GM13976 (cell line): ENCODE results near the gene FGD4.

Experiments used
- DNase-seq: peaks from one replicate; pipeline ENCODE4 v3.0.0; 2012; ENCODE audit warnings: low spot score
- in situ Hi-C: fragments of 300-500 bp; cut with MboI; formaldehyde crosslinking; loops from one replicate; pipeline ENCODE4 v1.12.0; 2022; ENCODE audit warnings: low sequenced_read_pairs, mixed read lengths, inconsistent platforms; ENCODE audit not compliant: unreplicated experiment
- TF ChIP-seq, protein P1 (sequence below): IDR thresholded peaks from 2 replicates; pipeline ENCODE4 v1.5.1; 2012; ENCODE audit warnings: borderline replicate concordance, mild to moderate bottlenecking; ENCODE audit not compliant: insufficient read depth; ENCODE audit errors: extremely low read depth, missing control alignments, control extremely low read depth

FGD4 gene

DNA sequence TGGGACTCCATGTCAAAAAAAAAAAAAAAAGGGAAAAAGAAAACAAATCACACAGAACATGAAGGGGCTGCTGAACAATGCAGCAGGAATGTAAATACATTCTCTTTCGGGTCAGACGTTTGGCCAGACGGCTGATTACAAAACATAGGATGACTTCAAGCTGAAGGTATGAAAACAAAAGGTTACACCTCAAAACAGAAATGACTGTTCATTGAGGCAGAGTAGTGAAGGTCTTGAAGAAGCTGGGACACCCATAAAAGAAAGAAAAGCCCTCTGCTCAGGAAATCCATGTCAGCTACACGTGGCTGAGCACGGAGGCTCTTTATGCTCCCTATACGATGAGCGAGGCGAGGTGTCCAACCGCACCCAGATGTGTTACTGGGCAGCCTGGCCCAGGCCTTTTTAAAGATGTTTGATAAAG, 37.7 kb downstream of the FGD4 start:
- in situ Hi-C loops, result no loop called here
- TF ChIP-seq, protein P1, sequence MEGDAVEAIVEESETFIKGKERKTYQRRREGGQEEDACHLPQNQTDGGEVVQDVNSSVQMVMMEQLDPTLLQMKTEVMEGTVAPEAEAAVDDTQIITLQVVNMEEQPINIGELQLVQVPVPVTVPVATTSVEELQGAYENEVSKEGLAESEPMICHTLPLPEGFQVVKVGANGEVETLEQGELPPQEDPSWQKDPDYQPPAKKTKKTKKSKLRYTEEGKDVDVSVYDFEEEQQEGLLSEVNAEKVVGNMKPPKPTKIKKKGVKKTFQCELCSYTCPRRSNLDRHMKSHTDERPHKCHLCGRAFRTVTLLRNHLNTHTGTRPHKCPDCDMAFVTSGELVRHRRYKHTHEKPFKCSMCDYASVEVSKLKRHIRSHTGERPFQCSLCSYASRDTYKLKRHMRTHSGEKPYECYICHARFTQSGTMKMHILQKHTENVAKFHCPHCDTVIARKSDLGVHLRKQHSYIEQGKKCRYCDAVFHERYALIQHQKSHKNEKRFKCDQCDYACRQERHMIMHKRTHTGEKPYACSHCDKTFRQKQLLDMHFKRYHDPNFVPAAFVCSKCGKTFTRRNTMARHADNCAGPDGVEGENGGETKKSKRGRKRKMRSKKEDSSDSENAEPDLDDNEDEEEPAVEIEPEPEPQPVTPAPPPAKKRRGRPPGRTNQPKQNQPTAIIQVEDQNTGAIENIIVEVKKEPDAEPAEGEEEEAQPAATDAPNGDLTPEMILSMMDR, result no peak
- no peak for DNase-seq

DNA sequence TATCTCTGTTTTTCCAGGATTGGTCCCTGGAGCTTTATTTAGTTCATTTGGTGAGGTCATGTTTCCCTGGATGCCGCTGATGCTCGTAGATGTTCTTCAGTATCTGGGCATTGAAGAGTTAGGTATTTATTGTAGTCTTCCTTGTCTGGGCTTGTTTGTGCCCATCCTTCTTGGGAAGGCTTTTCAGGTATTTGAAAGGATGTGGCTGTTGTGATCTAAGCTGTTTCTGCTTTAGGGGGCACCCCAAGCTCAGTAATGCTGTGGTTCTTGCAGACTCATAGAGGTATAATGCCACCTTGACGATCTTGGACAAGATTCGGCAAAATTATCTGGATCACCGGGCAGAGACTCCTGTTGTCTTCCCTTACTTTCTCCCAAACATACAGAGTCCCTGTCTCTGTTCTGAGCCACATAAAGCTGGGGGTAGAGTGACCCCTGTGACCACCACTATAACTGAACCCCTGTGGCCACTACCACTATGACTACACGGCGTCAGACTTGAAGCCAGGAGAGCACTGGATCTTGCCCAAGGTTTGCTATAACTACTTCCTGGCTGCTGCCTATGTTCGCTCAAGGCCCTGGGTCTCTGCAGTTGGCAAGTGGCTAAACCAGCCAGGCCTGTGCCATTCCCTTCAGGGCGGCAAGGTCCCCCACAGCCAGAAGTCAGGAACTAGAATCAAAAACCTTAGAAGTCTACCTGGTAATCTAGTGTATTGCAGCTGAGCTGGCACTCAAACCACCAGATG, 40.9 kb downstream of the FGD4 start:
- no peak for DNase-seq
- in situ Hi-C loops, result no loop called here

DNA sequence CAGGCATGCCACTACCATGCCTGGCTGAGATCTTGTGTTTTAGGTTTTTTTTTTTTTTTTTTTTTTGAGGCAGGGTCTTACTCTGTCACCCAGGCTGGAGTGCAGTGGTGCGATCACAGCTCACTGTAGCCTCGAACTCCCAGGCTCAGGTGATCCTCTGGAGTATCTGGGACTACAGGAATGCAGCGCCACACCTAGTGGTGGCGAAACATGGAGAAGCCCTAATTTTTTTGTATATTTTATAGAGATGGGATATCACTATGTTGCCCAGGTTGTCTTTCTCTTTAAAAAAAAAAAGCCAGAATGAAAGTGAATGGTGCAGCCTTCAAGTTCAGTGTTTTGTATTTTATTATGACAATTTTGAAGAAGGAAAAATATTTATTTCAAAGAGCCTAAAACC, 44.1 kb downstream of the FGD4 start:
- in situ Hi-C loops, result no loop called here
- DNase-seq, result no peak
- TF ChIP-seq, protein P1, result no peak

More for the DNA sequence above, 40.9 kb downstream of the FGD4 start:
- TF ChIP-seq, protein P1, result no peak

DNA sequence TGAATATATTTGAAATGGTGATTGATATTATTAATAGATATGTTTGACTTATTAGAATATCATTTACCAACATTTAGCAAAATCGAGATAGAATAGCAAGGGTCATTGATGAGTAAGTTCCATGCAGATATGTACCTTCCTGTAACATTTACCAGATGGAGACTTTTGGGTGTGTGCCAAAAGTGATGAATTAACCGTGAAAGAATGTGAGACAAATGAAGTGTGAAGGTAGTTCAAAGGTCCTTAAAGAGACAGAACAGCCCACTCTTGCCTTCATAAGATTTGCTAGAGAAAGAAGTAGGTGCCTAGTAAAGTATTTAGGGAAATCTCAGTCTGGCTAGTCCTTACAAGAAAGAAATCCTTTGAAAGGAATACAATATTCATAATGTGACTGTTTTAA, 45.5 kb downstream of the FGD4 start:
- in situ Hi-C loops, result no loop called here
- no peak for DNase-seq
- TF ChIP-seq, protein P1, result no peak

DNA sequence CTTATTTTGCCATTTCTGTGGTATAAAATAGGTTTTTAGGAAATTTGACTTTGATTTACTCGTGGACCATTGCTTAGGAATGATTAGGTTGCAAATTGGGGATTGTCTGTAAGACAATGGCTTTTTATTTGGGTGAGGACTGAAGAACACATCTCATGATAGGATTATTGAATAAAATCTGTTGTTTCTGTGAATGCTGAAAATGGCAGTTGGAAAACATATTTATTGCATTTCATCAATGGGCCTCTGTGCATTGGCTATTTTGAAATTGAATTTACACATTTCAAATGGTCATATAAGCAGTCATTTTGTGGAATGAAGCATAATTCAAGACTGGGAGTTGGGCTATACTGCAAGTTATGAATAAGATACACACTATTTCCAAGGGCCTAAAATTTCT, 46.0 kb downstream of the FGD4 start:
- in situ Hi-C loops, result no loop called here
- TF ChIP-seq, protein P1, result no peak

DNA sequence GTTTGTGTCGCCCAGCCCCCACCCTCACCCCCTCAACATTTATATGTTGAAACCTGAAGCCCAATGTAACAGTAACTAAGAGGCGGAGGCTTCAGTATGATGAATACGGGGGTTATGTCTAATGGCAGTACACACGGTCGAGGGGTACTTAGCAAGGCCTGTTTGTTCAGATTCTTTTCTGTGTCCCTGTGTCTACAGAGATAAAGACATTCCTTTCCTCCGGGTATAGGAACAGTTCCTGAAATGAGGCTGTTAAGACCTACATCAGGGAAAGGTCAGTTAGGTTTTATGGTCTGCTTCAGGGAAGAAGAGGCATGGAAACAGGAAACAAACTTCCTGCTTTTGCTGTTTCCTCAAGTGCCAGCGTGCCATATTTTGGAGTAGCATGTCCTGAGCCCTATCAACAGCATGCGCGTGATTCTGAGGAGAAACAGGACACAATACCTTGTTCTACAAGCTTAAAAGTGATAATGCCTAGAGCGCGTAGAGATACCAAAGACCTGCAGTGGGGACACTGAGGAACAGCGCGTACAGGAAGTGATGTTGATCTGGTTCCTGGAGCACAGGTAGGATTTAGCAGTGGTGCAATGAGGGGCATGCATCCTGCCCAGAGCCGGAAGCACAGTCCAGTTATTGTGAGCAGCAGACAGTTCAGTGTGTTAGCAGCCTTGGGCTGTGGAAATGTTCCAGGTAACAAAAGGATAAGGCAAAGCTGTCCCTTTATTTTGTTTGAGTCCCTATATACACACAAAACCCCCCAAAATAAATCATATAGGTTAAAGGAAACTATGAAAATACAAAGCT, 47.2 kb downstream of the FGD4 start:
- TF ChIP-seq, protein P1, result no peak
- no peak for DNase-seq
- in situ Hi-C loops, result no loop called here

More for the DNA sequence above, 46.0 kb downstream of the FGD4 start:
- DNase-seq, result no peak
